Measurements from ENCODE around the gene HDGFL2.

Gene HDGFL2

GRCh38 chr19:4516199-4516938 lies 44.3 kb downstream of the HDGFL2 start:
- TF ChIP-seq CTCF (IDR thresholded peaks at IDR 0.05; ENCODE audit: low read depth, low read length, poor library complexity, severe bottlenecking) (no peak), EZH2phosphoT487 (IDR thresholded peaks at IDR 0.05; ENCODE audit: borderline replicate concordance, low read length) (no peak)
- no peak overlapping the region for H3K4me2 ChIP-seq (ENCODE audit: low read length)
- no peaks in the 10 kb centered on the region for H4K20me1 ChIP-seq (ENCODE audit: control insufficient read depth, insufficient read depth, low read depth, low read length)

DNA sequence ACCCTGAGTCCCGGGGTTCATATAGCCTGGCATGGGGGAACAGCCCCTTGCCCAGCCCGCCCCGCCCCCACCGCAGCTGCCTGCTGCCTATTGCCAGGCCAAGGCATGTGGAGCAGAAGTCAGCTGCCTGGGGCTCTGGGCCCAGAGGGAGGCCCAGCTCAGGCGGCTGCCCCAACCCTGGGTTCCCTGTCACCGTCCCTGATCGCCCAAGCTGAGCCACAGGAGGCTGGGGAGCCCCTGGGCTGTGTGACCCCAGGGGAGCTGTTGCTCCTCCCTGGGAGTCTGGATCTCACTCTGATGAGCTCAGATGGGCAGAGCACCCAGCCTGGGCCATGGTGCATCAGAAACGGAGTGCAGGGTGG lies 44.8 kb downstream of the HDGFL2 start:
- Histone ChIP-seq H3K36me3 (ENCODE audit: control insufficient read depth, low read length) (no peaks in the 10 kb centered on the region), H3K27me3 (ENCODE audit: control insufficient read depth, low read length) (no peaks in the 10 kb centered on the region), H3K4me1 (ENCODE audit: control insufficient read depth, low read length) (no peaks in the 10 kb centered on the region), H3K4me2 (ENCODE audit: low read length) (no peak overlapping the region), H3K9me3 (ENCODE audit: control insufficient read depth, insufficient read depth, low read length) (no peaks in the 10 kb centered on the region), H3K9me2 (replicated peaks; ENCODE audit: control insufficient read depth, low read length) (no peaks in the 10 kb centered on the region), H3K27ac (ENCODE audit: low read depth, low read length) (no peak overlapping the region), H3K79me2 (ENCODE audit: control insufficient read depth, low read length) (no peaks in the 10 kb centered on the region), H4K20me1 (ENCODE audit: control insufficient read depth, insufficient read depth, low read depth, low read length) (no peaks in the 10 kb centered on the region), H3K4me3 (ENCODE audit: low read length) (no peak overlapping the region), H3F3A (ENCODE audit: control insufficient read depth, insufficient read depth) (no peaks in the 10 kb centered on the region)
- TF ChIP-seq EZH2phosphoT487 (IDR thresholded peaks at IDR 0.05; ENCODE audit: borderline replicate concordance, low read length) = no peak
- TF ChIP-seq CTCF (IDR thresholded peaks at IDR 0.05; ENCODE audit: low read depth, low read length, poor library complexity, severe bottlenecking) = no peak

More at GRCh38 chr19:4516199-4516938, 44.3 kb downstream of the HDGFL2 start:
- H3F3A ChIP-seq (ENCODE audit: control insufficient read depth, insufficient read depth) = no peaks in the 10 kb centered on the region
- no peaks in the 10 kb centered on the region for H3K9me2 ChIP-seq (replicated peaks; ENCODE audit: control insufficient read depth, low read length)
- H3K27ac ChIP-seq (ENCODE audit: low read depth, low read length) = no peak overlapping the region
- no peaks in the 10 kb centered on the region for H3K4me1 ChIP-seq (ENCODE audit: control insufficient read depth, low read length)
- H3K79me2 ChIP-seq (ENCODE audit: control insufficient read depth, low read length) = no peaks in the 10 kb centered on the region
- H3K4me3 ChIP-seq (ENCODE audit: low read length) = no peak overlapping the region
- no peaks in the 10 kb centered on the region for H3K9me3 ChIP-seq (ENCODE audit: control insufficient read depth, insufficient read depth, low read length)
- H3K27me3 ChIP-seq (ENCODE audit: control insufficient read depth, low read length) = no peaks in the 10 kb centered on the region
- no peaks in the 10 kb centered on the region for H3K36me3 ChIP-seq (ENCODE audit: control insufficient read depth, low read length)

- Histone ChIP-seq H3K4me2 (ENCODE audit: low read length) (no peak overlapping the region), H3F3A (ENCODE audit: control insufficient read depth, insufficient read depth) (no peaks in the 10 kb centered on the region), H3K79me2 (ENCODE audit: control insufficient read depth, low read length) (no peaks in the 10 kb centered on the region), H3K27ac (ENCODE audit: low read depth, low read length) (no peak overlapping the region), H3K9me3 (ENCODE audit: control insufficient read depth, insufficient read depth, low read length) (no peaks in the 10 kb centered on the region), H3K9me2 (replicated peaks; ENCODE audit: control insufficient read depth, low read length) (no peaks in the 10 kb centered on the region), H3K4me3 (ENCODE audit: low read length) (no peak overlapping the region), H3K4me1 (ENCODE audit: control insufficient read depth, low read length) (no peaks in the 10 kb centered on the region), H3K27me3 (ENCODE audit: control insufficient read depth, low read length) (no peaks in the 10 kb centered on the region), H3K36me3 (ENCODE audit: control insufficient read depth, low read length) (no peaks in the 10 kb centered on the region), H4K20me1 (ENCODE audit: control insufficient read depth, insufficient read depth, low read depth, low read length) (no peaks in the 10 kb centered on the region)
- no peak for TF ChIP-seq CTCF (IDR thresholded peaks at IDR 0.05; ENCODE audit: low read depth, low read length, poor library complexity, severe bottlenecking)
- TF ChIP-seq EZH2phosphoT487 (IDR thresholded peaks at IDR 0.05; ENCODE audit: borderline replicate concordance, low read length) = no peak
Measured at GRCh38 chr19:4517451-4518057, 45.5 kb downstream of the HDGFL2 start.

All from DOHH2 (cell line).